Erythroblast (primary cell): ENCODE data around the gene SLC25A51.

ENCODE experiments used
- GATA1 ChIP-seq: IDR thresholded peaks from 2 replicates; pipeline ENCODE4 v1.6.1; 2011; ENCODE audit warnings: low read depth, mild to moderate bottlenecking, control low read depth, low read length, moderate library complexity
- POLR2A ChIP-seq: IDR thresholded peaks from 2 replicates; pipeline ENCODE4 v1.6.1; 2011; ENCODE audit warnings: mild to moderate bottlenecking, low read length

DNA sequence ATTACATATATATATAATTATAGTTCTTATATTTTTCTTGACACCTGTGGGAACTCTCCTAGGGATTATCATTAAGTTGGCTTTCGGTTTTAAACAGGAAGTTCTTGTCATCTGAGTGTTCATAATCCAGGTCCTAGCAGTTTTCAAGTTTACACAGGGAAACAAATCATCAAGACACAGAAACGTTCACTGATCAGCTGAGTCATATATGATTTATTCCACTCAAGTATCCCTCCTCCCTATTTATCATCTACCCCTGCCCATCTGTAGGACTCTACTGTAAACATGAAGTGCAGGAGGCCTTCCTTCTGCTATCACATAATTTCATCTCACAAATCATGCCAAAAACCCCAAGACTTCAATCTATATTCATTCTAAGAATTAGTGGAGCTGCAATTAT, 6.3 kb downstream of the SLC25A51 start:
- TF ChIP-seq POLR2A (no peak), GATA1 (no peak)
